Measurements from ENCODE around the gene CEP43. TPM values are rescaled to one million over a fixed set of nuclear protein-coding genes. Genes with fewer than 3 reads are reported as not detected.

Gene CEP43
- total RNA-seq, 2 donors from 2014 or later: 17.5 to 21.9 TPM

GRCh38 chr6:166989427-166990032 is 9.7 kb upstream of the CEP43 start:
- ATAC-seq (peak; percentile 50 to 78), DNase-seq (ENCODE audit: low spot score in 2 of 2) (no peak)
- no peaks in the 10 kb centered on the region for H3K9me3 Mint-ChIP-seq

DNA sequence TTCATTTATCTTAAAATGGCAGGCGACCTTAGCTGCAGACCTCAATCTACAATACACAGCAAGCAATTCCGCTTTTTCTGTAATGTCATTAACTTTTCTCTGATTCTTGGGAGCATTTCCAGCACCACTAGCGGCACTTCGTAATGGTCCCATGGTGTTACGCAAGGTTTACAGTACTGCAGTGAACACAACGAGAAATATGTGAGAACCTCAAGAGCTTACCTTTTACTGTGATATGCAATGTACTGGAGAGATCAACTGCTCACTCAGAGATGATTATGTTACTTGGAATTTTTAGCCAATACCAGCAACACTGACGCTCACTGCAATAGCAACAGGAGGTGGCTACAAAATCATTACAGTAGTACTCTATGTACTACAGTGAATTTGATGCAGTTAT is 2.8 kb upstream of the CEP43 start:
- DNase-seq (ENCODE audit: low spot score in 2 of 2) (no peak), ATAC-seq (no peak)
- peaks cover 6 to 7% of the 10 kb centered on the region in 2 donors for H3K36me3 Mint-ChIP-seq
- H3K9me3 Mint-ChIP-seq: no peaks in the 10 kb centered on the region
- H3K27ac Mint-ChIP-seq: no peak overlapping the region

More at GRCh38 chr6:166989427-166990032, 9.7 kb upstream of the CEP43 start:
- no peak overlapping the region for H3K27ac Mint-ChIP-seq
- H3K36me3 Mint-ChIP-seq: peaks cover 0 to under 1% of the 10 kb centered on the region in 2 donors

- DNase-seq (ENCODE audit: low spot score in 2 of 2) (no peak), ATAC-seq (no peak)
- no peaks in the 10 kb centered on the region for H3K9me3 Mint-ChIP-seq
- peaks cover 6 to 7% of the 10 kb centered on the region in 2 donors for H3K36me3 Mint-ChIP-seq
- peak overlapping the region in 1 of 2 donors; percentile 13 for H3K27ac Mint-ChIP-seq
These were observed 1.8 kb upstream of the CEP43 start for GRCh38 chr6:166997348-166997747.

GRCh38 chr6:166997768-166998255 is 1.4 kb upstream of the CEP43 start:
- Mint-ChIP-seq H3K36me3 (peaks cover 6 to 7% of the 10 kb centered on the region in 2 donors), H3K27ac (peak overlapping the region in 1 of 2 donors; percentile 13), H3K9me3 (no peaks in the 10 kb centered on the region)
- ATAC-seq (peak; percentile 22 to 42), DNase-seq (ENCODE audit: low spot score in 2 of 2) (peak; percentile 50 to 67)

- ATAC-seq: peak; percentile 19 to 78
- peak; percentile 21 to 63 for DNase-seq (ENCODE audit: low spot score in 2 of 2)
- peak overlapping the region; percentile 68 to 74 for H3K27ac Mint-ChIP-seq
- H3K9me3 Mint-ChIP-seq: no peaks in the 10 kb centered on the region
- peaks cover 6 to 7% of the 10 kb centered on the region in 2 donors for H3K36me3 Mint-ChIP-seq
These were observed 697 bp upstream of the CEP43 start for GRCh38 chr6:166998256-166999144.

- Mint-ChIP-seq H3K9me3 (no peaks in the 10 kb centered on the region), H3K27ac (peak overlapping the region; percentile 74 to 94), H3K36me3 (peaks cover 2 to 7% of the 10 kb centered on the region in 2 donors)
- DNase-seq (ENCODE audit: low spot score in 2 of 2): no peak
- ATAC-seq: no peak
These were observed 672 bp downstream of the CEP43 start for GRCh38 chr6:166999884-167000253.

DNA sequence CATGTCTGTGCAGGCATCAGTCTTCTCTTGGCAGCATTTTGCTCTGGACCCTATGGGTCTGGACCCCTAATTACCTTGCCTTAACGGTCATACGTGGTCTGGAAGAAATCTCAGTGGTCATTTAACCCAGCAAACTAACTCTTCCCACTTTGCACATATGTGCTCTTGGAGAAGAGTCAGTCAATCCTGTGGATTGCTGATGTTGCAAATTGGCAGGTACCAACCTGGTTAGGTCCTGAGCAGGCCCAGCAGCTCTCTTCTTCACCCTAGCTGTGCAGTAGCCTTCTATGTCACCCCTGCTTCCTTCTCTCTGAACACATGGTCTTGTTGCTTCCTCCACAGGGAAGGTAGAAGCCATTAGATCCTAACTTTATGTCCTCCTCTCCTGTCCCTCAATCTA is 1.6 kb downstream of the CEP43 start:
- Mint-ChIP-seq H3K27ac (peak overlapping the region in 1 of 2 donors; percentile 12), H3K36me3 (peaks cover 2 to 7% of the 10 kb centered on the region in 2 donors), H3K9me3 (no peaks in the 10 kb centered on the region)
- DNase-seq (ENCODE audit: low spot score in 2 of 2): no peak
- ATAC-seq: no peak

GRCh38 chr6:167005350-167006159 is 6.4 kb downstream of the CEP43 start:
- Mint-ChIP-seq H3K9me3 (no peaks in the 10 kb centered on the region), H3K27ac (no peak overlapping the region), H3K36me3 (peaks cover 7 to 14% of the 10 kb centered on the region in 2 donors)
- ATAC-seq (no peak), DNase-seq (ENCODE audit: low spot score in 2 of 2) (no peak)

DNA sequence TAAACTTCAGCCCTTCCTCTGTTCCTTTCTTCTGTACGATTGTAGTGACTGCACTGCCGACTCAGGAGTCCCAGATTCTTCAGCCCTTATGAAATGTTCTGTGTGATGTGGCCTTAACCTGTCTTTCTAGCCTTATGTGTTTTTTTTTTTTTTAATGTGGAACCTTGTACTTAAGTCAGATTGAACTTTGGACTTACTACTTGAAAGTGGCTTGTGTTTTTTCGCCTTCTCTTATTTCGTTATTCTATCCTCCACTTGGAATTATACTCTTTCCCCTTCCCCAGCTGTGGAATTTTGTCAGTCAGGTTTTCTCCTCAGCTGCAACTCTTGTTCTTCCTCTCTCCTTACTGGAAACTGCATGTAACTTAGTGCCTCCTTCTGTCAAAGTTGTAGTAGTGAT is 8.8 kb downstream of the CEP43 start:
- ATAC-seq (no peak), DNase-seq (ENCODE audit: low spot score in 2 of 2) (no peak)
- H3K27ac Mint-ChIP-seq: no peak overlapping the region
- no peaks in the 10 kb centered on the region for H3K9me3 Mint-ChIP-seq
- H3K36me3 Mint-ChIP-seq: peaks cover 7 to 14% of the 10 kb centered on the region in 2 donors

DNA sequence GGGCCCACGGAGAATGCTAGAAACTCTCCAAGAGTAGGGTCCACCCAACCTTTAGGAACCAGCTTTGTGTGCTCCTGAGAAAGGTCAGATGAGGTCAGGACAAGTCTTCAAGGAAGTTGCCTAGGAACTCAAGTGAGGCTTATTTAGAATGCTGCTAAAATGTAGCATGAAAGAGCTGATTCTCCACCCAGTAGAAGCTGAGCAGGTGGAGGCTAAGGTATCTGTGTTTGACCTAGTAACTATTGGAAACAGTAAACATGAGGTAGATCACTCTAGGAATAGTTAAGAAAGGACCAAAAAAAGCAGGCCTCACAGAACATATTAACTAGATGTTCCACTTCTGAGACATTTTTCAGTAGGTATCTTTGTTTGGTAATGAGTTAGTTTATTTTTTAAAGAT is 13.9 kb downstream of the CEP43 start:
- ATAC-seq (no peak), DNase-seq (ENCODE audit: low spot score in 2 of 2) (no peak)
- Mint-ChIP-seq H3K9me3 (no peaks in the 10 kb centered on the region), H3K36me3 (peaks cover 7 to 12% of the 10 kb centered on the region in 2 donors), H3K27ac (no peak overlapping the region)

DNA sequence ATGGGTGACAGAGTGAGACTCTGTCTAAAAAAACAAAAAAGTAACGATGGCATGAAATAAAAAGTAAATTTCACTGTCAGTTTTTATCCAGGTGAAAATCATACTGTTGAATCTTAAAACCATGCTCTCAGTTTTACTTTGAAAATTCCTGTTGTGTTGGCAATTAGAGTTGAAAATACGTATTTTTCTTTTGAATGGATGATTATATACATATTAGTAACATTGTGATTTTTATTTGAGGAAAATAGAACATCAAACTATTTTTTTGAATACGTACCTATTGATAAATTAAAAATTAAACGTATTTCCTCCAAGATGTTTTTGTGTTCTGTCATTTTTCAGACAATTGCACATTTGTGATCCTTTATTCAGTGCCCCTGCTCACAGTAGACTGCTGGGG is 14.7 kb downstream of the CEP43 start:
- ATAC-seq (no peak), DNase-seq (ENCODE audit: low spot score in 2 of 2) (no peak)
- H3K27ac Mint-ChIP-seq: no peak overlapping the region
- H3K36me3 Mint-ChIP-seq: peaks cover 6 to 7% of the 10 kb centered on the region in 2 donors
- no peaks in the 10 kb centered on the region for H3K9me3 Mint-ChIP-seq

DNA sequence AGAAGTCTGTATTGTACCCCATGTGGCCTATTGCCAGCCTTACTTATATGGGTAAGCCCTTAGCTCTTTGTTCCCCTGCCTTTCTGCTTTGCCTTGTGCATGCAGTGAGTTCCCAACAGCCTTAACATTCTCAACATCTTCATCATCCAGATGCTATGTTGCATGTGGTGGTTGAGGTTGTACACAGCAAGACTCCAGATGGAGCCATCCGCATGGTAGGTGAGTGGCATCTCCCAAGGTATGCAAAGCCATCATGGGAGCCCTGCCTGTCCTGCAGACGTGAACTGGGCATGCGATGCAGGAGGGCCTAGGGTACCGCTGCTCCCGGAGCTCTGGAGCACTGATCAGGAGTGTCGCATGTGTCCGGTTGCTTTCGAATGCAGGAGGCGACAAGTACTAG is 16.1 kb downstream of the CEP43 start:
- Mint-ChIP-seq H3K27ac (no peak overlapping the region), H3K36me3 (peaks cover 1 to 6% of the 10 kb centered on the region in 2 donors), H3K9me3 (no peaks in the 10 kb centered on the region)
- DNase-seq (ENCODE audit: low spot score in 2 of 2) (no peak), ATAC-seq (no peak)

DNA sequence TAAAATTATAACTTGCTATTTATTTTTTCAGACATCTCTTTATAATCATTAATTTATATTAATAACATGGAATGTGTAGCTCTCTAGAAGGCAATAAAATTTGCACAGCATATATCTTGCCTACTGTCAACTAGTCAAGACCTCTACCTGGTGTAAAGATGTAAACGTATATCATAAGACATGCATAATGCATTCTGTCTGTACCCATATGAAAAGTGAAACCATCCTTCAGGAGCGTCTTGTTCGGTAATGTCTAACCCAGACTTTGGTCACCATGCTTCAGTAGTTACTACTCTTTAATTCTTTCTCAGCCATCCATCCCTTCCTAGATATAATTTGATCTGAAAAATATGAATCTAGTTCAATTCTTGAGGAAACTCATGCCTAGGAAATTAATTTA is 21.0 kb downstream of the CEP43 start:
- ATAC-seq: no peak
- no peaks in the 10 kb centered on the region for H3K36me3 Mint-ChIP-seq
- no peak overlapping the region for H3K27ac Mint-ChIP-seq
- H3K9me3 Mint-ChIP-seq: no peaks in the 10 kb centered on the region
- DNase-seq (ENCODE audit: low spot score in 2 of 2): no peak

- no peak for DNase-seq (ENCODE audit: low spot score in 2 of 2)
These were observed 28.1 kb downstream of the CEP43 start for GRCh38 chr6:167027308-167027707.

GRCh38 chr6:167027772-167028171 is 28.6 kb downstream of the CEP43 start:
- ATAC-seq: no peak
- no peak for DNase-seq (ENCODE audit: low spot score in 2 of 2)
- H3K9me3 Mint-ChIP-seq: no peaks in the 10 kb centered on the region
- peaks cover 4 to 5% of the 10 kb centered on the region in 2 donors for H3K36me3 Mint-ChIP-seq
- no peak overlapping the region for H3K27ac Mint-ChIP-seq

More at GRCh38 chr6:167027308-167027707, 28.1 kb downstream of the CEP43 start:
- ATAC-seq: no peak
- Mint-ChIP-seq H3K36me3 (peaks cover 4 to 5% of the 10 kb centered on the region in 2 donors), H3K27ac (no peak overlapping the region), H3K9me3 (no peaks in the 10 kb centered on the region)

DNA sequence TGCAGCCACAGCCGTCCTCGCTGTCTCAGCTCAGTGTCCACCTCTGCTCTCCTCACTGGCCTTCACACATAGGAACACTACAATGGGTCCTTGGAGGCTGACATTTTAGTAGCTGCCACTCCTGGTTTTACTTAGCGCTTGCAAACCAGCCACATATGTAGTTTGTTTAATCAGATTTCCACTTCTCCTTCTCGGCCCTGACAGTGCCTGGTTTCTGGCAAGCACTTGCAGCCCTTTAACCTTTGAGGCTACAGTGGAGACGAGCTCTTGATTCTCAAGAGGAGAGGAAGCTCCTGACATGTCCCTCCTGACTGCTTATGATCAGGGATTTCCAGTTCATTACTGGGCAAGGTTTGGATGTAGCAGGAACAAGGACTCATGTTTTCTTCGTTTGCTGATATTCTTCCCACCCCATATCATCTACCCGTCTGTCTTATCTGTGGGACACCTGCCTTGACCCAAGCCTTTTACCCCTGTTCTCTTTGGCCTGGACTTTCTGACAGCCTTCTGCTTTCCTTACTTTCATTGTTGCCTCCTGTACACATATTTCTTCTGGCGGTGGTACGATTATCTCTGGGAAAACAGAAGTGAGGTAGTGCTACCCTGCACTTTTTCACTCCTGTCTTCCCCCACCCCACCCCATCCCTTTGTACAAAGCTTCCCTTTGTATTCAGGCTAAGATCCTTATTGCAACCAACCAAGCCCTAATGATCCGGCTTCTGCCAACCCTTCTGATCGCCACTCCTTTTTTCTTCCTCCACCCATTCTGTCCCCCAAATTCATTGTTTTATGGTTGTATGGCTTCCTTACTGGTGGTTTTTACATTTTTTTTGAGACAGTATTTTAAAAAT is 31.2 kb downstream of the CEP43 start:
- DNase-seq (ENCODE audit: low spot score in 2 of 2): no peak
- Mint-ChIP-seq H3K9me3 (no peaks in the 10 kb centered on the region), H3K27ac (no peak overlapping the region), H3K36me3 (peaks cover 11 to 12% of the 10 kb centered on the region in 2 donors)
- ATAC-seq: no peak
